ENCODE results near the gene FOXN3. TPM values are rescaled to one million over a fixed set of nuclear protein-coding genes. Genes with fewer than 3 reads are reported as not detected.

Gene FOXN3
- total RNA-seq, 4 donors from 2014 or later, result 129 to 213 (median 163) TPM

GRCh38 chr14:89382487-89382886 is 34.5 kb downstream of the FOXN3 start:
- TF ChIP-seq POLR2A (IDR thresholded peaks at IDR 0.05), result no peak
- TF ChIP-seq CTCF (IDR thresholded peaks at IDR 0.05), result no peak
- Histone ChIP-seq H3K27me3 (no peaks in the 10 kb centered on the region), H3K4me3 (no peak overlapping the region), H3K4me1 (peaks cover 0 to 19% (median 4%) of the 10 kb centered on the region in 4 donors), H3K9me3 (peaks cover 0 to 4% (median 0%) of the 10 kb centered on the region in 4 donors), H3K27ac (no peak overlapping the region), H3K36me3 (no peaks in the 10 kb centered on the region)
- DNase-seq, result no peak

- Histone ChIP-seq H3K27me3 (no peaks in the 10 kb centered on the region), H3K36me3 (no peaks in the 10 kb centered on the region), H3K4me3 (no peak overlapping the region), H3K4me1 (peaks cover 0 to 6% (median under 1%) of the 10 kb centered on the region in 4 donors), H3K9me3 (peaks cover 0 to 4% (median 0%) of the 10 kb centered on the region in 4 donors), H3K27ac (no peak overlapping the region)
- DNase-seq, result no peak
- TF ChIP-seq CTCF (IDR thresholded peaks at IDR 0.05) (no peak), POLR2A (IDR thresholded peaks at IDR 0.05) (no peak)
Observed at GRCh38 chr14:89379891-89380820, 36.9 kb downstream of the FOXN3 start.

- no peak overlapping the region for H3K4me3 ChIP-seq
- H3K4me1 ChIP-seq, result peaks cover 0 to 6% (median 0%) of the 10 kb centered on the region in 4 donors
- peaks cover 0 to 4% (median 0%) of the 10 kb centered on the region in 4 donors for H3K9me3 ChIP-seq
- TF ChIP-seq POLR2A (IDR thresholded peaks at IDR 0.05), result no peak
- TF ChIP-seq CTCF (IDR thresholded peaks at IDR 0.05), result no peak
- no peaks in the 10 kb centered on the region for H3K27me3 ChIP-seq
- H3K36me3 ChIP-seq, result no peaks in the 10 kb centered on the region
- no peak overlapping the region for H3K27ac ChIP-seq
- DNase-seq, result no peak
Observed at GRCh38 chr14:89379006-89379405, 38.0 kb downstream of the FOXN3 start.

GRCh38 chr14:89378119-89378518 is 38.9 kb downstream of the FOXN3 start:
- Histone ChIP-seq H3K27ac (no peak overlapping the region), H3K9me3 (peaks cover 0 to 4% (median 0%) of the 10 kb centered on the region in 4 donors), H3K36me3 (no peaks in the 10 kb centered on the region), H3K4me3 (no peak overlapping the region), H3K4me1 (peaks cover 0 to 2% (median 0%) of the 10 kb centered on the region in 4 donors), H3K27me3 (no peaks in the 10 kb centered on the region)
- no peak for DNase-seq
- TF ChIP-seq POLR2A (IDR thresholded peaks at IDR 0.05) (no peak), CTCF (IDR thresholded peaks at IDR 0.05) (no peak)

- Histone ChIP-seq H3K4me1 (no peaks in the 10 kb centered on the region), H3K27me3 (no peaks in the 10 kb centered on the region), H3K9me3 (peaks cover 0 to 4% (median 0%) of the 10 kb centered on the region in 4 donors), H3K27ac (no peak overlapping the region), H3K4me3 (no peak overlapping the region), H3K36me3 (no peaks in the 10 kb centered on the region)
- TF ChIP-seq CTCF (IDR thresholded peaks at IDR 0.05), result no peak
- DNase-seq, result no peak
Observed at GRCh38 chr14:89377544-89377943, 39.5 kb downstream of the FOXN3 start.
